Panc1 (cell line): ENCODE results near the gene CNPY4. TPM values are rescaled to one million over a fixed set of nuclear protein-coding genes. Genes with fewer than 3 reads are reported as not detected.

Experiments used
- ATAC-seq: fragments of 200-7000 bp; cut with Tn5 transposase; 2 replicates; pipeline ENCODE4 v1.9.1; 2020; ENCODE audit warnings: mild to moderate bottlenecking, moderate library complexity
- BruUV-seq: library from RNA; stranded (reverse); fragments of 400-500 nt; replicated peaks from 2 replicates; lab custom pipeline; 2021; lab: Mats Ljungman, UMichigan
- CTCF ChIA-PET: fragments of 300-600 bp; sonication (Branson Sonifier 250); formaldehyde crosslinking; loops from one replicate; lab custom pipeline; 2022; ENCODE audit warnings: antibody characterized with exemption; lab: Charles Lee
- POLR2A ChIA-PET: fragments of 300-600 bp; sonication (Branson Sonifier 250); formaldehyde crosslinking; loops from one replicate; lab custom pipeline; 2022; ENCODE audit warnings: antibody characterized with exemption; lab: Charles Lee
- DNase-seq: peaks from one replicate; pipeline ENCODE4 v3.0.0-alpha.2; 2010; ENCODE audit warnings: low read depth, low spot score
- H3K27ac ChIP-seq: 2 replicates; pipeline ENCODE4 v1.5.1; 2011; ENCODE audit warnings: mild to moderate bottlenecking, low read length, inconsistent platforms
- H3K27me3 ChIP-seq: fragments of 200-500 bp; sonication (Bioruptor generic); 2 replicates; pipeline ENCODE4 v1.6.0; 2014; ENCODE audit warnings: low read length, inconsistent platforms; ENCODE audit not compliant: control insufficient read depth, insufficient read depth
- H3K36me3 ChIP-seq: fragments of 200-500 bp; sonication (Bioruptor generic); 2 replicates; pipeline ENCODE4 v1.5.1; 2014; ENCODE audit warnings: inconsistent platforms, mild to moderate bottlenecking, low read length, moderate library complexity; ENCODE audit not compliant: control insufficient read depth, insufficient read depth
- H3K4me1 ChIP-seq: 2 replicates; pipeline ENCODE4 v1.5.1; 2011; ENCODE audit warnings: inconsistent platforms, mild to moderate bottlenecking, low read length, moderate library complexity; ENCODE audit not compliant: control insufficient read depth, insufficient read depth
- H3K4me3 ChIP-seq, 2 experiments: 2 replicates each; pipeline ENCODE4 v1.5.1; 2011 to 2012; ENCODE audit warnings: low read depth in 2 of 2, low read length in 2 of 2, mild to moderate bottlenecking in 2 of 2, inconsistent platforms in 1 of 2, moderate library complexity in 1 of 2
- H3K9me3 ChIP-seq: fragments of 200-500 bp; sonication (Bioruptor generic); 2 replicates; pipeline ENCODE4 v1.5.1; 2014; ENCODE audit warnings: low read depth, mild to moderate bottlenecking, inconsistent platforms, low read length, moderate library complexity; ENCODE audit not compliant: control insufficient read depth, insufficient read depth
- CTCF ChIP-seq: fragments of 450-650 bp; IDR thresholded peaks from 2 replicates; pipeline ENCODE4 v1.5.1; 2017; ENCODE audit warnings: mild to moderate bottlenecking
- POLR2AphosphoS5 ChIP-seq: IDR thresholded peaks from 2 replicates; pipeline ENCODE4 v1.6.1; 2012; ENCODE audit warnings: mild to moderate bottlenecking, low read depth, low read length, moderate library complexity
- REST ChIP-seq, 2 experiments: IDR thresholded peaks; 2 replicates each; pipeline ENCODE4 v1.6.1; 2011 to 2012; ENCODE audit warnings: low read depth in 2 of 2, control low read depth in 1 of 2, low read length in 1 of 2, mild to moderate bottlenecking in 1 of 2, moderate library complexity in 1 of 2; ENCODE audit not compliant: insufficient read depth in 1 of 2
- SIN3A ChIP-seq: IDR thresholded peaks from 2 replicates; pipeline ENCODE4 v1.6.1; 2012; ENCODE audit warnings: low read depth, mild to moderate bottlenecking, low read length, moderate library complexity, borderline replicate concordance; ENCODE audit not compliant: insufficient read depth
- TCF7L2 ChIP-seq: IDR thresholded peaks from 2 replicates; pipeline ENCODE4 v1.6.1; 2011; ENCODE audit warnings: mild to moderate bottlenecking, low read depth, low read length, inconsistent platforms
- in situ Hi-C: cut with HindIII; loops from 2 replicates; pipeline ENCODE4 v1.10.0; 2016; ENCODE audit warnings: low sequenced_read_pairs, low pct_unique_long_range_greater_than_20kb
- intact Hi-C: fragments of 100-400 bp; cut with micrococcal nuclease; formaldehyde crosslinking; loops from one replicate; pipeline ENCODE4 v1.10.0; 2022; ENCODE audit not compliant: unreplicated experiment
- total RNA-seq: library from RNA; stranded (reverse); gene quantifications from one replicate; pipeline ENCODE4 v1.2.1, GENCODE V29; 2021; ENCODE audit not compliant: unreplicated experiment

The CNPY4 gene
- total RNA-seq, 1 experiment from 2014 or later = 12.6 TPM

GRCh38 chr7:100105534-100105933 lies 13.9 kb upstream of the CNPY4 start:
- TF ChIP-seq CTCF (no peak), REST (IDR thresholded peaks at IDR 0.05; ENCODE audit: insufficient read depth in 1 of 2, low read depth in 2 of 2, low read length in 1 of 2) (no peak), SIN3A (no peak), TCF7L2 (no peak), POLR2AphosphoS5 (no peak)
- POLR2A ChIA-PET = no interaction called here
- peaks cover 5% of the 10 kb centered on the region for H3K4me1 ChIP-seq
- H3K27me3 ChIP-seq = no peaks in the 10 kb centered on the region
- BruUV-seq = no TSS peak
- intact Hi-C loops (no loop called here), in situ Hi-C loops (no loop called here)
- no peaks in the 10 kb centered on the region; the same call in 1 of the 2 replicates for H3K36me3 ChIP-seq
- H3K27ac ChIP-seq = no peak overlapping the region
- H3K9me3 ChIP-seq = no peaks in the 10 kb centered on the region
- ATAC-seq = no peak
- CTCF ChIA-PET = no interaction called here
- no peak for DNase-seq
- H3K4me3 ChIP-seq = no peak overlapping the region

- CTCF ChIA-PET = no interaction called here
- in situ Hi-C loops (no loop called here), intact Hi-C loops (no loop called here)
- no peak overlapping the region for H3K27ac ChIP-seq
- no peaks in the 10 kb centered on the region for H3K9me3 ChIP-seq
- ATAC-seq (no peak), DNase-seq (no peak)
- H3K4me1 ChIP-seq = peaks cover 5% of the 10 kb centered on the region
- no peak overlapping the region for H3K4me3 ChIP-seq
- TF ChIP-seq REST (IDR thresholded peaks at IDR 0.05; ENCODE audit: insufficient read depth in 1 of 2, low read depth in 2 of 2, low read length in 1 of 2) (no peak), POLR2AphosphoS5 (no peak), SIN3A (no peak), TCF7L2 (no peak), CTCF (no peak)
- no peaks in the 10 kb centered on the region for H3K27me3 ChIP-seq
- POLR2A ChIA-PET = no interaction called here
- BruUV-seq = no TSS peak
- no peaks in the 10 kb centered on the region; the same call in 1 of the 2 replicates for H3K36me3 ChIP-seq
Observed at GRCh38 chr7:100106633-100107032, 12.8 kb upstream of the CNPY4 start.
